Measurements from ENCODE around the gene TCEA3.
A peak's percentile ranks its signal among the peaks of the same experiment; 100 is the strongest.
"Not testable (repeated sequence)": the region's sequence is repeated elsewhere in the genome, so short reads cannot be mapped to it uniquely, and the experiment has no call there.

The TCEA3 gene

GRCh38 chr1:23385119-23385621 is 39.4 kb downstream of the TCEA3 start:
- DNase-seq = no peak

- DNase-seq = no peak
Measured at GRCh38 chr1:23384312-23385058, 40.1 kb downstream of the TCEA3 start.

- DNase-seq = no peak
Measured at GRCh38 chr1:23383577-23384311, 40.8 kb downstream of the TCEA3 start.

GRCh38 chr1:23381233-23381885 is 43.2 kb downstream of the TCEA3 start:
- DNase-seq = no peak

- DNase-seq = no peak
Measured at GRCh38 chr1:23380719-23381118, 43.8 kb downstream of the TCEA3 start.

- not testable (repeated sequence) for DNase-seq
Measured at GRCh38 chr1:23380236-23380635, 44.3 kb downstream of the TCEA3 start.

GRCh38 chr1:23376890-23377811 is 47.4 kb downstream of the TCEA3 start:
- DNase-seq = no peak

- DNase-seq = not testable (repeated sequence)
Measured at GRCh38 chr1:23374079-23374735, 50.3 kb downstream of the TCEA3 start.

- no peak for DNase-seq
Measured at GRCh38 chr1:23371987-23372880, 52.3 kb downstream of the TCEA3 start.

GRCh38 chr1:23370709-23371584 is 53.6 kb downstream of the TCEA3 start:
- peak; percentile 87 for DNase-seq

GRCh38 chr1:23370330-23370708 is 54.2 kb downstream of the TCEA3 start:
- no peak for DNase-seq

GRCh38 chr1:23369335-23370013 is 55.1 kb downstream of the TCEA3 start, which contains the start of gene ZNF436:
ZNF436 (minus strand) TSS chr1:23369836; CDS start chr1:23368005, 1,831 bp downstream.
- DNase-seq = peak; percentile 84

GRCh38 chr1:23368562-23369334 is 55.8 kb downstream of the TCEA3 start:
- DNase-seq = peak; percentile 96

- DNase-seq = peak; percentile 96
Measured at GRCh38 chr1:23367791-23368561, 56.6 kb downstream of the TCEA3 start.

GRCh38 chr1:23367451-23367790 is 57.1 kb downstream of the TCEA3 start:
- DNase-seq = no peak

GRCh38 chr1:23366598-23366997 is 58.0 kb downstream of the TCEA3 start:
- no peak for DNase-seq

GRCh38 chr1:23366146-23366545 is 58.4 kb downstream of the TCEA3 start:
- no peak for DNase-seq

All from NCI-H2171 (cell line).